OCI-LY3 (cell line): Measurements from ENCODE around the gene HPCAL1.

Source experiments
- EZH2phosphoT487 ChIP-seq: fragments of 200-600 bp; shearing (Covaris generic); IDR thresholded peaks from 2 replicates; pipeline ENCODE4 v1.6.1; 2018; ENCODE audit warnings: antibody characterized with exemption, mixed run types, low read depth
- TF ChIP-seq, protein P1 (sequence below): fragments of 200-600, 300-600 bp; sonication (generic); IDR thresholded peaks from 2 replicates; pipeline ENCODE4 v1.5.1; 2014; ENCODE audit warnings: antibody characterized with exemption, low read length, low read depth

DNA sequence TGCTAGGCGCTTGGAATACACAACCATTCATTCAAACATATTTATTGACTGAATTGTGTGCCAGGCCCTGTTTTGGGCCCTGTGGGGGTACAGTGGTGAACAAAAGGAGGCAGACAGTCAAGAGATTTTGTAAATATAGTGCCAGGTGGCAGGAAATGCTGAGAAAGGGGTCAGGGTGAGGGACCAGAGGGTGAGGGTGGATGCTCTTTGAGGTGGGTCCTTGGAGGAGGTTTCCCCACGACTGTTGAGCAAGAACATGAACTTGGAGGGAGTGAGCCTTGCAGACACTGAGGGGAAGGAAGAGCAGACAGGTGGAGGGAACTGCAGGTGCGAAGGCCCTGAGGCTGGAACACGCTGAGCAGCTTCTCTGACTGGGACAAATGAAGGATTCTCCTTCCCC is 104.7 kb downstream of the HPCAL1 start:
- TF ChIP-seq, protein P1, sequence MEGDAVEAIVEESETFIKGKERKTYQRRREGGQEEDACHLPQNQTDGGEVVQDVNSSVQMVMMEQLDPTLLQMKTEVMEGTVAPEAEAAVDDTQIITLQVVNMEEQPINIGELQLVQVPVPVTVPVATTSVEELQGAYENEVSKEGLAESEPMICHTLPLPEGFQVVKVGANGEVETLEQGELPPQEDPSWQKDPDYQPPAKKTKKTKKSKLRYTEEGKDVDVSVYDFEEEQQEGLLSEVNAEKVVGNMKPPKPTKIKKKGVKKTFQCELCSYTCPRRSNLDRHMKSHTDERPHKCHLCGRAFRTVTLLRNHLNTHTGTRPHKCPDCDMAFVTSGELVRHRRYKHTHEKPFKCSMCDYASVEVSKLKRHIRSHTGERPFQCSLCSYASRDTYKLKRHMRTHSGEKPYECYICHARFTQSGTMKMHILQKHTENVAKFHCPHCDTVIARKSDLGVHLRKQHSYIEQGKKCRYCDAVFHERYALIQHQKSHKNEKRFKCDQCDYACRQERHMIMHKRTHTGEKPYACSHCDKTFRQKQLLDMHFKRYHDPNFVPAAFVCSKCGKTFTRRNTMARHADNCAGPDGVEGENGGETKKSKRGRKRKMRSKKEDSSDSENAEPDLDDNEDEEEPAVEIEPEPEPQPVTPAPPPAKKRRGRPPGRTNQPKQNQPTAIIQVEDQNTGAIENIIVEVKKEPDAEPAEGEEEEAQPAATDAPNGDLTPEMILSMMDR, result no peak
- no peak for TF ChIP-seq EZH2phosphoT487
